GM12878 (cell line): ENCODE measurements around the gene SLC41A1. TPM values are rescaled to one million over a fixed set of nuclear protein-coding genes. Genes with fewer than 3 reads are reported as not detected.

Source experiments
- ATAC-seq: fragments of 200-7000 bp; cut with Tn5 transposase; 3 replicates; pipeline ENCODE4 v1.9.1; 2020; ENCODE audit warnings: mild to moderate bottlenecking, moderate library complexity
- BruUV-seq: library from RNA; stranded (reverse); fragments of 400-500 nt; replicated peaks from 2 replicates; lab custom pipeline; 2021; lab: Mats Ljungman, UMichigan
- CTCF ChIA-PET: fragments of 300-600 bp; sonication (Branson Sonifier 250); formaldehyde crosslinking; extraction: SDS; loops from one replicate; lab custom pipeline; 2021; ENCODE audit warnings: inconsistent platforms; lab: Yijun Ruan, JAX
- POLR2A ChIA-PET: fragments of 350-600 bp; formaldehyde crosslinking; extraction: SDS; loops from one replicate; lab custom pipeline; 2021; ENCODE audit warnings: inconsistent platforms; lab: Charles Lee
- RAD21 ChIA-PET: fragments of 300-600 bp; sonication (Branson Sonifier 250); formaldehyde crosslinking; loops from one replicate; lab custom pipeline; 2023; ENCODE audit warnings: antibody characterized with exemption; ENCODE audit not compliant: unreplicated experiment; lab: Charles Lee
- SMC1A ChIA-PET: fragments of 300-600 bp; sonication (Branson Sonifier 250); formaldehyde crosslinking; loops from one replicate; lab custom pipeline; 2023; ENCODE audit not compliant: unreplicated experiment, uncharacterized antibody; lab: Charles Lee
- DNase-seq: peaks from one replicate; pipeline ENCODE4 v3.0.0-alpha.2; 2011; ENCODE audit warnings: low read depth, low spot score
- FAIRE-seq: peaks from 3 replicates; lab custom pipeline; 2011; peaks lifted over from hg19 to GRCh38; lab: Jason Lieb, UNC
- H2AFZ ChIP-seq: 2 replicates; pipeline ENCODE4 v1.6.0; 2011; ENCODE audit warnings: low read depth, low read length, control low read depth; ENCODE audit not compliant: control insufficient read depth
- H3K27ac ChIP-seq: 2 replicates; pipeline ENCODE4 v1.5.1; 2011; ENCODE audit warnings: control low read depth; ENCODE audit not compliant: control insufficient read depth, insufficient read depth
- H3K27me3 ChIP-seq, 2 experiments: replicated peaks in 1 of 2; 2 replicates each; pipeline versions ENCODE4 v1.6.0 to v1.6.1; 2011; ENCODE audit warnings: low read length in 1 of 2; ENCODE audit not compliant: control insufficient read depth in 2 of 2, insufficient read depth in 2 of 2
- H3K36me3 ChIP-seq, 2 experiments: 2 replicates each; pipeline ENCODE4 v1.5.1; 2011; ENCODE audit warnings: low read length in 1 of 2; ENCODE audit not compliant: control insufficient read depth in 2 of 2, insufficient read depth in 2 of 2
- H3K4me1 ChIP-seq: 2 replicates; pipeline ENCODE4 v1.6.1; 2011; ENCODE audit warnings: mild to moderate bottlenecking, low read length, moderate library complexity, mixed read lengths; ENCODE audit not compliant: control insufficient read depth, insufficient read depth
- H3K4me2 ChIP-seq: 2 replicates; pipeline ENCODE4 v1.6.0; 2011; ENCODE audit warnings: control low read depth; ENCODE audit not compliant: control insufficient read depth, insufficient read depth
- H3K4me3 ChIP-seq: fragments of 200-600 bp; sonication (generic); 2 replicates; pipeline ENCODE4 v1.5.1; 2016
- H3K79me2 ChIP-seq: 2 replicates; pipeline ENCODE4 v1.6.0; 2011; ENCODE audit warnings: low read length; ENCODE audit not compliant: control insufficient read depth, insufficient read depth
- H3K9ac ChIP-seq: 2 replicates; pipeline ENCODE4 v1.8.0; 2011; ENCODE audit warnings: low read length, control low read depth, mixed read lengths; ENCODE audit not compliant: control insufficient read depth, insufficient read depth
- H3K9me3 ChIP-seq: replicated peaks from 3 replicates; pipeline ENCODE4 v1.5.1; 2011; ENCODE audit warnings: mild to moderate bottlenecking, low read length; ENCODE audit not compliant: control insufficient read depth, insufficient read depth
- H4K20me1 ChIP-seq: 2 replicates; pipeline ENCODE4 v1.6.0; 2011; ENCODE audit not compliant: control insufficient read depth, insufficient read depth
- CHD2 ChIP-seq: IDR thresholded peaks from 2 replicates; pipeline ENCODE4 v1.6.1; 2011; ENCODE audit warnings: low read depth, low read length, improper control_type of control experiment, borderline replicate concordance
- EP300 ChIP-seq, 2 experiments: fragments of 150-350 bp in 1 of 2; IDR thresholded peaks; 2 replicates each; pipeline ENCODE4 v1.6.1; 2011 to 2012; ENCODE audit warnings: low read depth in 2 of 2, low read length in 2 of 2, borderline replicate concordance in 1 of 2, improper control_type of control experiment in 1 of 2, inconsistent platforms in 1 of 2; ENCODE audit not compliant: control insufficient read depth in 1 of 2
- FOS ChIP-seq: IDR thresholded peaks from 3 replicates; pipeline ENCODE4 v1.6.1; 2011; ENCODE audit warnings: borderline replicate concordance; ENCODE audit not compliant: insufficient read length; ENCODE audit errors: extremely low read depth
- HCFC1 ChIP-seq: fragments of 150-350 bp; IDR thresholded peaks from 2 replicates; pipeline ENCODE4 v1.6.1; 2014; ENCODE audit warnings: low read length
- MYB ChIP-seq: fragments of 150-350 bp; IDR thresholded peaks from 2 replicates; pipeline ENCODE4 v1.6.1; 2014; ENCODE audit warnings: mild to moderate bottlenecking, low read depth, low read length, borderline replicate concordance
- NFYA ChIP-seq: IDR thresholded peaks from 2 replicates; pipeline ENCODE4 v1.6.1; 2011; ENCODE audit warnings: low read depth, mild to moderate bottlenecking, low read length, improper control_type of control experiment, borderline replicate concordance
- NR2F1 ChIP-seq: fragments of 450-650 bp; conservative IDR thresholded peaks from 2 replicates; pipeline ENCODE4 v1.6.1; 2017; ENCODE audit warnings: mild to moderate bottlenecking
- SMARCA5 ChIP-seq: fragments of 450-650 bp; IDR thresholded peaks from 2 replicates; pipeline ENCODE4 v1.6.1; 2017; ENCODE audit warnings: mild to moderate bottlenecking
- TCF7 ChIP-seq: IDR thresholded peaks from 2 replicates; pipeline ENCODE4 v1.6.1; 2014; ENCODE audit warnings: antibody characterized with exemption, borderline replicate concordance
- WGBS: methylation state at CpG from one replicate; pipeline ENCODE4 v1.1.6; 2016; ENCODE audit warnings: low lambda C conversion rate; ENCODE audit not compliant: insufficient replicate concordance, insufficient coverage; ENCODE audit errors: missing lambda C conversion rate; 5-methylcytosine and 5-hydroxymethylcytosine counted together
- in situ Hi-C: fragments of 300-500 bp; cut with MboI; formaldehyde crosslinking; loops from 9 replicates; pipeline ENCODE4 v1.14.3; 2018; ENCODE audit warnings: mixed read lengths
- intact Hi-C: fragments of 100-400 bp; cut with micrococcal nuclease; formaldehyde crosslinking; loops from one replicate; pipeline ENCODE4 v1.14.2; 2022; ENCODE audit not compliant: unreplicated experiment
- polyA plus RNA-seq, 11 experiments: library from polyadenylated mRNA; depleted of rRNA in 4 of 11; unstranded in 6 of 11; stranded (reverse) in 5 of 11; fragments of >200 nt; fragmentation: Nextera tagmentation in 4 of 11; fragmentation: Illumina TruSeq in 1 of 11; extraction: Ambion mirVana in 4 of 11; extraction: Trizol in 1 of 11; gene quantifications; 1 replicate in 1 of 11; 2 replicates in 10 of 11; pipeline versions ENCODE4 v1.2.1 to v1.2.3, GENCODE V29; 2011 to 2016; ENCODE audit warnings: inconsistent platforms in 2 of 11, missing spikeins in 2 of 11, low read depth in 1 of 11
- total RNA-seq, 4 experiments: library from RNA; depleted of rRNA in 3 of 4; stranded (reverse); fragments of >200 nt in 3 of 4; fragmentation: Illumina TruSeq in 1 of 4; extraction: Trizol in 1 of 4; gene quantifications; 2 replicates each; pipeline versions ENCODE4 v1.2.1 to v1.2.3, GENCODE V29; 2013 to 2021
- TF ChIP-seq, protein P1 (sequence below): IDR thresholded peaks from 2 replicates; pipeline ENCODE4 v1.6.1; 2012; ENCODE audit warnings: low read depth, low read length, improper control_type of control experiment
- TF ChIP-seq, protein P2 (sequence below): IDR thresholded peaks from 2 replicates; pipeline ENCODE4 v1.6.1; 2012; ENCODE audit warnings: low read length, inconsistent platforms

Gene SLC41A1
- total and polyA plus RNA-seq, 10 of the 15 experiments (the other 5 are each of a cell fraction or from before 2014, with no cell fraction given), result 0.13 to 11.3 (median 0.42) TPM

DNA sequence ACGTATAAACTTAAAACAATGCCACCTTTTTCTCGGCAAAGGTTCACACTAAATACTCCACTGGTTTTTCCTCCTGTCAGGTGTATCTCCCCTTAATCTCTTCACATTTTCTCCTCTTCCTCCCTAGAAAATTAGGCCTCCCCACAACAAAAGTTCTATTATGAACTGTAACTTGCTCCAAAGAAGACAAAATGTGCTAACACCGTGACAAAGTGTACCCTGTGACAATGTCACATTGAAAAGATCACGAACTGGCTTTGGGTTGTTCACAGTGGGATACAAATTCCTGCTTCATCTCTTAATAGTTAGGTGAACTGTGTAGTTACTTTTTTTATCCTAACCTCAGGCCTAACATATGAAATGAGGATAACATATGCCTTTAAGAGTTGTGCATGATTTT is 69.0 kb downstream of the SLC41A1 start (continued):
- TF ChIP-seq, protein P1, sequence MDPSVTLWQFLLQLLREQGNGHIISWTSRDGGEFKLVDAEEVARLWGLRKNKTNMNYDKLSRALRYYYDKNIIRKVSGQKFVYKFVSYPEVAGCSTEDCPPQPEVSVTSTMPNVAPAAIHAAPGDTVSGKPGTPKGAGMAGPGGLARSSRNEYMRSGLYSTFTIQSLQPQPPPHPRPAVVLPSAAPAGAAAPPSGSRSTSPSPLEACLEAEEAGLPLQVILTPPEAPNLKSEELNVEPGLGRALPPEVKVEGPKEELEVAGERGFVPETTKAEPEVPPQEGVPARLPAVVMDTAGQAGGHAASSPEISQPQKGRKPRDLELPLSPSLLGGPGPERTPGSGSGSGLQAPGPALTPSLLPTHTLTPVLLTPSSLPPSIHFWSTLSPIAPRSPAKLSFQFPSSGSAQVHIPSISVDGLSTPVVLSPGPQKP, result no peak
- TF ChIP-seq NR2F1 (no peak), MYB (no peak), FOS (no peak), TCF7 (no peak), EP300 (IDR thresholded peaks at IDR 0.05; ENCODE audit: borderline replicate concordance in 1 of 2, control insufficient read depth in 1 of 2, low read depth in 2 of 2, low read length in 2 of 2) (no peak)

DNA sequence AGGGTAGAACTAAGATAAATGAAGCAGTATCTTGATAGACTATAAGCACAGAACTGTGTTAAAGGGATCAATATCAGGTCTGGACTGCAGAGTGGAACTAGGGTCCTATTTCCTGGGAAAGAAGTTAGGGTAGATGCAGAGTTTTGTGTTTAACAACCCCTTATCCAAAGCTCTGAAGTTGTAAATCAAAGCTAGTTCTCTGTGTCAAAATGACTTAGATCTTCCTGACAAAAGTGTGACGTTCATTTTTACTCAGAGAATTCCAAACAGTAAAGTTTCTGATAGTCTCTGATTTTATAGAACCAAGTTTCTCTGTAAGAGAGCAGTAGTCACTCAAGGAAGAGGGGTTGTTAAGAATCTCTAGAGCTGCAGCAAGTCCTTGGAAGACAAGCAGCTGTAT is 71.3 kb downstream of the SLC41A1 start:
- Histone ChIP-seq H3K79me2 (peaks cover 75% of the 10 kb centered on the region), H3K36me3 (peaks cover 0 to 16% of the 10 kb centered on the region in 2 experiments; a peak in 2 of 4 replicates), H3K4me1 (peaks cover 5% of the 10 kb centered on the region), H4K20me1 (no peaks in the 10 kb centered on the region), H3K4me3 (no peak overlapping the region), H3K27me3 (no peaks in the 10 kb centered on the region), H2AFZ (no peak overlapping the region), H3K4me2 (no peak overlapping the region), H3K9ac (no peak overlapping the region), H3K9me3 (no peaks in the 10 kb centered on the region), H3K27ac (no peak overlapping the region)
- ChIA-PET CTCF (interaction anchor here (0.8 to 7.9 kb wide), 10 partner anchors 13 to 236 kb away, joined by 3 to 66 read pairs (median 4); no protein-coding TSS in a partner anchor), RAD21 (interaction anchor here (1.1 to 2.0 kb wide), 6 partner anchors 8 to 148 kb away, joined by 3 to 10 read pairs (median 5); no protein-coding TSS in a partner anchor), POLR2A (interaction anchor here (0.6 to 1.4 kb wide), 9 partner anchors 9 to 333 kb away, joined by 3 to 6 read pairs (median 4); partner anchors contain the start of gene RAB29), SMC1A (interaction anchor here (1.3 to 8.8 kb wide), 9 partner anchors 10 to 83 kb away, joined by 5 to 69 read pairs (median 10); no protein-coding TSS in a partner anchor)
- FAIRE-seq (no peak), ATAC-seq (no peak), DNase-seq (no peak)
- intact Hi-C loops, result no loop called here
- in situ Hi-C loops, result no loop called here
- BruUV-seq, result no TSS peak
- TF ChIP-seq, protein P2, sequence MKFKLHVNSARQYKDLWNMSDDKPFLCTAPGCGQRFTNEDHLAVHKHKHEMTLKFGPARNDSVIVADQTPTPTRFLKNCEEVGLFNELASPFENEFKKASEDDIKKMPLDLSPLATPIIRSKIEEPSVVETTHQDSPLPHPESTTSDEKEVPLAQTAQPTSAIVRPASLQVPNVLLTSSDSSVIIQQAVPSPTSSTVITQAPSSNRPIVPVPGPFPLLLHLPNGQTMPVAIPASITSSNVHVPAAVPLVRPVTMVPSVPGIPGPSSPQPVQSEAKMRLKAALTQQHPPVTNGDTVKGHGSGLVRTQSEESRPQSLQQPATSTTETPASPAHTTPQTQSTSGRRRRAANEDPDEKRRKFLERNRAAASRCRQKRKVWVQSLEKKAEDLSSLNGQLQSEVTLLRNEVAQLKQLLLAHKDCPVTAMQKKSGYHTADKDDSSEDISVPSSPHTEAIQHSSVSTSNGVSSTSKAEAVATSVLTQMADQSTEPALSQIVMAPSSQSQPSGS, result no peak
- no peak for TF ChIP-seq CHD2
- TF ChIP-seq HCFC1, result no peak
- TF ChIP-seq SMARCA5, result no peak
- TF ChIP-seq NFYA, result no peak
- 93% methylated on average over 1 of the region's 1 CpG for WGBS
